ENCODE measurements around the gene PELI1.

PELI1 gene

GRCh38 chr2:64144057-64145013 lies at the start of gene PELI1:
Gene PELI1, minus strand, starts transcription at chr2:64144420. Its CDS starts 36,110 bp downstream, at chr2:64108310.
- H3K27me3 ChIP-seq (ENCODE audit: control insufficient read depth in 5 of 5, insufficient read depth in 4 of 5, low read length in 5 of 5): no peaks in the 10 kb centered on the region
- peak within 1 kb of the TSS; percentile 78 for H3K27ac ChIP-seq (ENCODE audit: low read depth, low read length)
- H3K9ac ChIP-seq (ENCODE audit: low read length in 5 of 5): peak within 1 kb of the TSS; percentile 83 to 93 (median 90)
- H3K4me3 ChIP-seq (ENCODE audit: low read depth in 1 of 5, low read length in 5 of 5): peak within 1 kb of the TSS; percentile 80 to 95 (median 93)
- no peaks in the 10 kb centered on the region for H3K9me3 ChIP-seq (ENCODE audit: control insufficient read depth in 5 of 5, low read length in 5 of 5)
- peaks cover 2 to 32% (median 22%) of the 10 kb centered on the region in 5 donors for H3K4me1 ChIP-seq (ENCODE audit: control insufficient read depth in 5 of 5, insufficient read depth in 5 of 5, low read length in 5 of 5)
- no peaks in the 10 kb centered on the region for H3K36me3 ChIP-seq (ENCODE audit: control insufficient read depth in 5 of 5, insufficient read depth in 5 of 5, low read length in 5 of 5)

GRCh38 chr2:64193491-64193890 lies 49.3 kb upstream of the PELI1 start:
- H3K36me3 ChIP-seq (ENCODE audit: control insufficient read depth in 5 of 5, insufficient read depth in 5 of 5, low read length in 5 of 5): no peaks in the 10 kb centered on the region
- no peak overlapping the region for H3K4me3 ChIP-seq (ENCODE audit: low read depth in 1 of 5, low read length in 5 of 5)
- no peaks in the 10 kb centered on the region for H3K27me3 ChIP-seq (ENCODE audit: control insufficient read depth in 5 of 5, insufficient read depth in 4 of 5, low read length in 5 of 5)
- H3K27ac ChIP-seq (ENCODE audit: low read depth, low read length): no peak overlapping the region
- H3K9me3 ChIP-seq (ENCODE audit: control insufficient read depth in 5 of 5, low read length in 5 of 5): no peaks in the 10 kb centered on the region
- no peak overlapping the region for H3K9ac ChIP-seq (ENCODE audit: low read length in 5 of 5)
- H3K4me1 ChIP-seq (ENCODE audit: control insufficient read depth in 5 of 5, insufficient read depth in 5 of 5, low read length in 5 of 5): peaks cover 0 to 16% (median 15%) of the 10 kb centered on the region in 5 donors

GRCh38 chr2:64192664-64193105 lies 48.5 kb upstream of the PELI1 start:
- no peaks in the 10 kb centered on the region for H3K9me3 ChIP-seq (ENCODE audit: control insufficient read depth in 5 of 5, low read length in 5 of 5)
- H3K27me3 ChIP-seq (ENCODE audit: control insufficient read depth in 5 of 5, insufficient read depth in 4 of 5, low read length in 5 of 5): no peaks in the 10 kb centered on the region
- no peaks in the 10 kb centered on the region for H3K36me3 ChIP-seq (ENCODE audit: control insufficient read depth in 5 of 5, insufficient read depth in 5 of 5, low read length in 5 of 5)
- H3K27ac ChIP-seq (ENCODE audit: low read depth, low read length): no peak overlapping the region
- no peak overlapping the region for H3K9ac ChIP-seq (ENCODE audit: low read length in 5 of 5)
- no peak overlapping the region for H3K4me3 ChIP-seq (ENCODE audit: low read depth in 1 of 5, low read length in 5 of 5)
- peaks cover 0 to 16% (median 15%) of the 10 kb centered on the region in 5 donors for H3K4me1 ChIP-seq (ENCODE audit: control insufficient read depth in 5 of 5, insufficient read depth in 5 of 5, low read length in 5 of 5)

GRCh38 chr2:64192125-64192479 lies 47.9 kb upstream of the PELI1 start:
- Histone ChIP-seq H3K36me3 (ENCODE audit: control insufficient read depth in 5 of 5, insufficient read depth in 5 of 5, low read length in 5 of 5) (no peaks in the 10 kb centered on the region), H3K27me3 (ENCODE audit: control insufficient read depth in 5 of 5, insufficient read depth in 4 of 5, low read length in 5 of 5) (no peaks in the 10 kb centered on the region), H3K4me1 (ENCODE audit: control insufficient read depth in 5 of 5, insufficient read depth in 5 of 5, low read length in 5 of 5) (peaks cover 0 to 19% (median 17%) of the 10 kb centered on the region in 5 donors), H3K27ac (ENCODE audit: low read depth, low read length) (no peak overlapping the region), H3K9ac (ENCODE audit: low read length in 5 of 5) (no peak overlapping the region), H3K4me3 (ENCODE audit: low read depth in 1 of 5, low read length in 5 of 5) (no peak overlapping the region), H3K9me3 (ENCODE audit: control insufficient read depth in 5 of 5, low read length in 5 of 5) (no peaks in the 10 kb centered on the region)

GRCh38 chr2:64189586-64189985 lies 45.4 kb upstream of the PELI1 start:
- Histone ChIP-seq H3K9me3 (ENCODE audit: control insufficient read depth in 5 of 5, low read length in 5 of 5) (no peaks in the 10 kb centered on the region), H3K9ac (ENCODE audit: low read length in 5 of 5) (no peak overlapping the region), H3K4me1 (ENCODE audit: control insufficient read depth in 5 of 5, insufficient read depth in 5 of 5, low read length in 5 of 5) (peaks cover 0 to 26% (median 23%) of the 10 kb centered on the region in 5 donors), H3K4me3 (ENCODE audit: low read depth in 1 of 5, low read length in 5 of 5) (no peak overlapping the region), H3K27ac (ENCODE audit: low read depth, low read length) (no peak overlapping the region), H3K27me3 (ENCODE audit: control insufficient read depth in 5 of 5, insufficient read depth in 4 of 5, low read length in 5 of 5) (no peaks in the 10 kb centered on the region), H3K36me3 (ENCODE audit: control insufficient read depth in 5 of 5, insufficient read depth in 5 of 5, low read length in 5 of 5) (no peaks in the 10 kb centered on the region)

GRCh38 chr2:64189167-64189566 lies 44.9 kb upstream of the PELI1 start:
- Histone ChIP-seq H3K9ac (ENCODE audit: low read length in 5 of 5) (no peak overlapping the region), H3K36me3 (ENCODE audit: control insufficient read depth in 5 of 5, insufficient read depth in 5 of 5, low read length in 5 of 5) (no peaks in the 10 kb centered on the region), H3K4me3 (ENCODE audit: low read depth in 1 of 5, low read length in 5 of 5) (no peak overlapping the region), H3K27ac (ENCODE audit: low read depth, low read length) (no peak overlapping the region), H3K9me3 (ENCODE audit: control insufficient read depth in 5 of 5, low read length in 5 of 5) (no peaks in the 10 kb centered on the region), H3K4me1 (ENCODE audit: control insufficient read depth in 5 of 5, insufficient read depth in 5 of 5, low read length in 5 of 5) (peaks cover 0 to 26% (median 23%) of the 10 kb centered on the region in 5 donors), H3K27me3 (ENCODE audit: control insufficient read depth in 5 of 5, insufficient read depth in 4 of 5, low read length in 5 of 5) (no peaks in the 10 kb centered on the region)

GRCh38 chr2:64186699-64187605 lies 42.7 kb upstream of the PELI1 start:
- no peak overlapping the region for H3K9ac ChIP-seq (ENCODE audit: low read length in 5 of 5)

GRCh38 chr2:64179582-64180321 lies 35.5 kb upstream of the PELI1 start:
- no peak overlapping the region for H3K4me3 ChIP-seq (ENCODE audit: low read depth in 1 of 5, low read length in 5 of 5)

More at GRCh38 chr2:64186699-64187605, 42.7 kb upstream of the PELI1 start:
- Histone ChIP-seq H3K9me3 (ENCODE audit: control insufficient read depth in 5 of 5, low read length in 5 of 5) (no peaks in the 10 kb centered on the region), H3K4me1 (ENCODE audit: control insufficient read depth in 5 of 5, insufficient read depth in 5 of 5, low read length in 5 of 5) (peaks cover 0 to 25% (median 16%) of the 10 kb centered on the region in 5 donors), H3K36me3 (ENCODE audit: control insufficient read depth in 5 of 5, insufficient read depth in 5 of 5, low read length in 5 of 5) (no peaks in the 10 kb centered on the region), H3K4me3 (ENCODE audit: low read depth in 1 of 5, low read length in 5 of 5) (no peak overlapping the region), H3K27ac (ENCODE audit: low read depth, low read length) (no peak overlapping the region), H3K27me3 (ENCODE audit: control insufficient read depth in 5 of 5, insufficient read depth in 4 of 5, low read length in 5 of 5) (no peaks in the 10 kb centered on the region)

GRCh38 chr2:64177315-64177714 lies 33.1 kb upstream of the PELI1 start:
- Histone ChIP-seq H3K4me3 (ENCODE audit: low read depth in 1 of 5, low read length in 5 of 5) (no peak overlapping the region), H3K4me1 (ENCODE audit: control insufficient read depth in 5 of 5, insufficient read depth in 5 of 5, low read length in 5 of 5) (peaks cover 0 to 16% (median 13%) of the 10 kb centered on the region in 5 donors), H3K36me3 (ENCODE audit: control insufficient read depth in 5 of 5, insufficient read depth in 5 of 5, low read length in 5 of 5) (no peaks in the 10 kb centered on the region), H3K27ac (ENCODE audit: low read depth, low read length) (no peak overlapping the region), H3K27me3 (ENCODE audit: control insufficient read depth in 5 of 5, insufficient read depth in 4 of 5, low read length in 5 of 5) (no peaks in the 10 kb centered on the region), H3K9ac (ENCODE audit: low read length in 5 of 5) (no peak overlapping the region), H3K9me3 (ENCODE audit: control insufficient read depth in 5 of 5, low read length in 5 of 5) (no peaks in the 10 kb centered on the region)

More at GRCh38 chr2:64179582-64180321, 35.5 kb upstream of the PELI1 start:
- H3K4me1 ChIP-seq (ENCODE audit: control insufficient read depth in 5 of 5, insufficient read depth in 5 of 5, low read length in 5 of 5): peaks cover 0 to 16% (median 10%) of the 10 kb centered on the region in 5 donors
- H3K9me3 ChIP-seq (ENCODE audit: control insufficient read depth in 5 of 5, low read length in 5 of 5): no peaks in the 10 kb centered on the region
- no peaks in the 10 kb centered on the region for H3K27me3 ChIP-seq (ENCODE audit: control insufficient read depth in 5 of 5, insufficient read depth in 4 of 5, low read length in 5 of 5)
- no peak overlapping the region for H3K27ac ChIP-seq (ENCODE audit: low read depth, low read length)
- no peaks in the 10 kb centered on the region for H3K36me3 ChIP-seq (ENCODE audit: control insufficient read depth in 5 of 5, insufficient read depth in 5 of 5, low read length in 5 of 5)
- H3K9ac ChIP-seq (ENCODE audit: low read length in 5 of 5): peak overlapping the region in 1 of 5 donors; percentile 7
